GM19240 (cell line): ENCODE measurements around the gene LARP1B.
A peak's percentile ranks its signal among the peaks of the same experiment; 100 is the strongest.
"Not testable (repeated sequence)": the region's sequence is repeated elsewhere in the genome, so short reads cannot be mapped to it uniquely, and the experiment has no call there.

Experiments used
- DNase-seq: peaks from one replicate; pipeline ENCODE4 v3.0.0; 2011; ENCODE audit warnings: low spot score; ENCODE audit not compliant: insufficient read length

LARP1B gene

DNA sequence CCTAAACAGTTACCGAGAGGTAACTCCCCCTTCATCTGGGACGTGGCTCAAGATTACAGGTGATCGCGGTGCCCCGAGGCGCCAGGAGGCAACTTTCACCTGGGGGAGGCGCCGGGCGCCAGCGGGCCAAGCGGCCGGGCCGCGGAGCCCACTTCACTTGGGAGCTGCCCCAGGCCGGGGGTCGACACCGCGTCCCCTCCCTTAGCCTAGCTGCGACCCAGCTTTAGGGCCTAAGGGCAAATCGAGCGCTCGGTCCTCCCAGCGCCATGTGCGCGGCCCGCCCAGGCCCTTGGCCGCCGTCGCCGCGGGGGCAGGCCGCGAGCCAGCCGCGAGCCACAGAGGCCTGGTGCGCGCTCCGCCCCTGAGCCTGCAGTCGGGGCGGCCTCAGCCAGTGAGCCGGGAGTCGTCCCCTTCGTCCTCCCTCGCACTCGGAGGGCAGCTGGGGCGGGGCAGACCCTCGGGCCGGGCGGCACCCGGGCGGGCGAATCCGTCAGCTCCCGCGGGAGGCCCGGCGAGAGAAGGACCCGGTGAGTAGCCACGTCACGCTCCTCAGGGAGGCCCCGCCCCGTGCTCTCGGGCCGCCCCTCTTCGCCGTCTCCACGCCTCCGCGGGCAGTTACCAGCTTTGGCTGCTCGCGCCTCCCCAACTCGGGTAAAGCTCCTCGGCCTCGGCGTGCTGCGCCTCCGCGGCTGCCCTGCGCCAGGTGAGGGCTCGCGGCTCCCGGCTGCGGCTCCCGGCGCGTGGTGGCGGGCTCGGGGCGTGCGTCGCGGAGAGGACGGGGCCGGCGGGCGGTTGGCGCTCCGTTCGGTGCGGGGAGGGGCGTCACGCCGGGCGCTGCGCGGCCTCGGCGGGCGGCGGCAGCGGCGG is at the start of gene LARP1B:
Gene LARP1B, plus strand, starts transcription at position 614 of the 867 bp plus-strand sequence. CDS start 13,640 bp downstream, outside the sequence.
- DNase-seq: peak; percentile 92

DNA sequence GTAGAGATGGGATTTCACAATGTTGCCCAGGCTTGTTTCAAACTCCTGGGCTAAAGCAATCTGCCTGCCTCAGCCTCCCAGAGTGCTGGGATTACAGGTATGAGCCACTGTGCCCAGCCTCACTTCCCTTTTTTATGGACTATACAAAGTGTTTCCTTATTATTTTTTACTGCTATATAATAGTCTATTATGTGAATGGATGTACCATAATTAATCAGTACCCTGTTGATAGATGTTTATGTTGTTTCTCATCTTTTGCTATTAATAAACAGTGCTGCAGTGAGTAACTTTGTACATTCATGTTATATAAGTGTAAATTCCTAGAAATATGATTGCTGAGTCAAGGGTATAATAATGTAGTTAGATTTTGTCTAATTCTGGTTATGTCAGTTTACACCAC is 35.8 kb upstream of the LARP1B start:
- DNase-seq: no peak

DNA sequence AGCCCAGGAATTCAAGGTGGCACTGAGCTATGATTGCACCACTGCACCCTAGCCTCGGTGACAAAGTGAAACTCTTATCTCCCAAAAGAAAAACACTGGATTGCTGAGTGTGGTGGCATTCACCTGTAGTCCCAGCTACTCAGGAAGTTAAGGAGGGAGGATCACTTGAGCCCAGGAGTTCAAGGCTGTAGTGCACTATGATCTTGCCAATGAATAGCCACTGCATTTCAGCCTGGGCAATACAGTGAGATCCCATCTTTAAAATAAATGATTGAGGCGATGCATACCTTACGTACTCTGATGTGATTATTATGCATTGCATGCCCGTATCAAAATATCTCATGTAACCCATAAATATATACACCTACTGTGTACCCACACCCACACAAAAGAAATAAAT is 31.2 kb upstream of the LARP1B start:
- DNase-seq: no peak

DNA sequence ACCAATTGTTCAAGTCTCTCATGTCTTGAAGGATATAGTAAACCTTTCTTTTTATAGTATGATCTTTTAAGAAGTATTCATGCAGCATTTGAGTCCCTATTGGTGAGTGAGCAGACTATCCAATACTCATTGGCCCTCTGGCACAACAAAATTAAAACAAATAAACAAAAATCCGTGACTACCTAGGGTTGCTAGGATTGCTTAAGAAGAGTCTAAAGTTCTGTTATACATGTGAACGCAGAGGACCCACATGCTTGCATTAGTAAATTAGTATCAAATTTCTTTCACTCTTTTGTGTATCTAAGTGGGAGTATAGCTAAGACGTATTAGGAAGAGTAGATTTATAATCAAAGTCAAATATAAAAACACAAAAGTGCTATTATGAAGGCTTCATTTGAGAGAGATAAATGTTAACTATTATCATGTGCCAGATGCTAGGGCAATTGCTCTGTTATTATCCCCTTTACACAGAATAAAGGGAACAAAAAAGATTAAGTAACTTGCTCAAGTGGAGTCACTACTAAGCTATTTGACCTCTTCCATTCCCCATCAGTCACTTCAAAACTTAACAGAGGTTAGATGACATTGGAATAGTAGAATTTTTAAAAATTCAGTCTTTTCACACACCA is 29.2 kb upstream of the LARP1B start:
- no peak for DNase-seq

DNA sequence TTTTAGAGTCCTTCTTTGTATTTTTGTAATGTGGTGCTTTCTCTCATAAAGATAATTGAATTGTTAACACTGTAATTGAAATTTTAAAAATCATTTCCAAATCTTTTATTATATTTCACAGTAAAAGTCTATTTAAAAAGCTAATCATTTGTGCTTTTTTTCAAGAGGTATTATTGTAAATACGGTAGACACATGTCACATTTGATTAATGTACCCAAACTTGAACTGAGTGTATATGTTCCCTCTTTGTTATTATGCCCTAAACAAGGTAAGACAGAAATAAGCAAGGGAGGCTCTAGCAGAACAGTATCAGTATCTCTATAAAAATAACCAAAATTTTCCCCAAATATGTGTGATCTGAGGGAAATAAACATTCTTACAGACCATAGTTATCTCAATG is 21.5 kb upstream of the LARP1B start:
- no peak for DNase-seq

DNA sequence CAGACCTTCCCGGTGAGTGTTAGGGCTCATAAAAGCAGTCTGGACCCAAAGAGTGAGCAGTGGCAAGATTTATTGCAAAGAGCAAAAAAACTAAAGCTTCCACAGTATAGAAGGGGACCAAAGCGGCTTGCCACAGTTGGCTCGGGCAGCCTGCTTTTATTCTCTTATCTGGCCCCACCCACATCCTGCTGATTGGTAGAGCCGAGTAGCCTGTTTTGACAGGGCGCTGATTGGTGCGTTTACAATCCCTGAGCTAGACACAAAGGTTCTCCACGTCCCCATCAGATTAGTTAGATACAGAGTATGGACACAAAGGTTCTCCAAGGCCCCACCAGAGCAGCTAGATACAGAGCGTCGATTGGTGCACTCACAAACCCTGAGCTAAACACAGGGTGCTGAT is 14.1 kb upstream of the LARP1B start:
- DNase-seq: not testable (repeated sequence)

DNA sequence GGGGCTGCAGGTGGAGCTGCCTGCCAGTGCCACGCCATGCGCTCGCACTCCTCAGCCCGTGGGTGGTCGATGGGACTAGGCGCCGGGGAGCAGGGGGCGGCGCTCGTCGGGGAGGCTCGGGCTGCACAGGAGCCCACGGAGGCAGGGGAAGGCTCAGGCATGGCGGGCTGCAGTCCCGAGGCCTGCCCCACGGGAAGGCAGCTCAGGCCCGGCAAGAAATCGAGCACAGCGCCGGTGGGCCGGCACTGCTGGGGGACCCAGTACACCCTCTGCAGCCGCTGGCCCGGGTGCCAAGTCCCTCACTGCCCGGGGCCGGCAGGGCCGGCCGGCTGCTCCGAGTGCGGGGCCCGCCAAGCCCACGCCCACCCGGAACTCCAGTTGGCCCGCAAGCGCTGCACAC is 13.6 kb upstream of the LARP1B start:
- not testable (repeated sequence) for DNase-seq

DNA sequence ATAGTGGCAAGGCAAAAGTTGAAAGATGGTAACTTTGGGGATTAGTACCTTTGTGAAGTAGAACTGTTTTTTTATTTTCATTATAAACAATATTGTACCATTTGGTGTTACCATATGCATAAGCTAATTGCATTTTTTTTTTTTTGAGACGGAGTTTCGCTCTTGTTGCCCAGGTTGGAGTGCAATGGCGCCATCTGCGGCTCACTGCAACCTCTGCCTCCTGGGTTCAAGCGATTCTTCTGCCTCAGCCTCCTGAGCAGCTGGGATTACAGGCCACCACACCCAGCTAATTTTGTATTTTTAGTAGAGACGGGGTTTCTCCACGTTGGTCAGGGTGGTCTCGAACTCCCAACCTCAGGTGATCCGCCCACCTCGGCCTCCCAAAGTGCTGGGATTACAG is 9.9 kb upstream of the LARP1B start:
- DNase-seq: not testable (repeated sequence)

DNA sequence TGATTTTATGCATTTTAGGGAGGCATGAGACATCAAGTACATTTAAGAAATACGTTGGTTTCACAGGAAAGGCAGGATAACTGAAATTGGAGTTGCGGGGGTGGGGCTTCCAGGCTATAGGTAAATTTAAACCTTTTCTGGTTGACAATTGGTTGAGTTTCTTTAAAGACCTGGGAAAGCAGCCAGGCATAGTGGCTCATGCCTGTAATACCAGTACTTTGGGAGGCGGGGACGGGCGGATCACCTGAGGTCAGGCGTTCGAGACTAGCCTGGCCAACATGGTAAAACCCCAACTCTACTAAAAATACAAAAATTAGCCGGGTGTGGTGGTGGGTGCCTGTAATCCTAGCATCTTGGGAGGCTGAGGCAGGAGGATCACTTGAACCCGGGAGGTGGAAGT is 6.2 kb upstream of the LARP1B start:
- not testable (repeated sequence) for DNase-seq

DNA sequence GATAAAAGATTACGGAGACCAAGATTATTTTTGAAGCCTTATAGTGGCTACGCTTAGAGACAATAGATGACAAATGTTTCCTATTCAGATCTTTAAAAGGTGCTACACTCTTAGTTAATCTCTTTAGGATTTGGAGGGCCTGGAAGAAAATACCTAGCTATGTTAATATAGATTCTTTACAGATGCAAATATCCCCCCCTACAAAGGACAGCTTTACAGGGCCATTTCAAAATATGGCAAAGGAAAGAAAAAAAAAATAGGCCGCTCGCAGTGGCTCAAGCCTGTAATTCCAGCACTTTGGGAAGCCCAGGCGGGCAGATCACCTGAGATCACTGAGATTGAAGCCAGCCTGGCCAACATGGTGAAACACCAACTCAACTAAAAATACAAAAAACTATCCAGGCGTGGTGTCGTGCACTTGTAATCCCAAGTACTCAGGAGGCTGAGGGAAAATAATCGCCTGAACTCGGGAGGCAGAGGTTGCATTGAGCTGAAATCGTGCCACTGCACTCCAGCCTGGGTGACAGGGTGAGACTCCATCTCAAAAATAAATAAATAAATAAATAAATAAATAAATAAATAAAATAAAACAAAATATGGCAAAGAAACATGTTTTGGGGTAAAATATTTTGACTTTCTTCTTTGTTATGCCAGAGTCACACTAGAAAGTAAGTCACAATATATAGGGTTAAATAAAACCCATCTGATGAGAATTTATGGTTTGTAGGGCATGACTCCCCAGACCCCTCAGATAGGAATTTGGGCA is 5.5 kb upstream of the LARP1B start:
- not testable (repeated sequence) for DNase-seq

DNA sequence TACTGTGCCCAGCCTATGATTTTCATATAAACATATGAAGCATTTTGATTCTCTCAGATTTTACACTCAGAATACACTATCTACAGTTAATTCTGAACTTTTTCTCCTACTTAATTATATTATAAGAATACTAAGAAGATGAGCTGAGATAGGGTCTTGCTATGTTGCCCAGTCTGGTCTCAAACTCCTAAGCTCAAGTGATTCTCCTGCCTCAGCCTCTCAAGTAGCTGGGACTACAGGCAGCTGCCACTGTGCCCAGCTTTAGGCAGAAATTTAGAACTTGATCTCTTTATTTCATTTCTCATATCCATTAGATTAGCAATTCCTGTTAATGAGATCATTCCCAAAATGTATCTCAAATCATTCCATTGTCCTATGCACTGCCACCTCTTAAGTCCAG is 4.7 kb upstream of the LARP1B start:
- no peak for DNase-seq

DNA sequence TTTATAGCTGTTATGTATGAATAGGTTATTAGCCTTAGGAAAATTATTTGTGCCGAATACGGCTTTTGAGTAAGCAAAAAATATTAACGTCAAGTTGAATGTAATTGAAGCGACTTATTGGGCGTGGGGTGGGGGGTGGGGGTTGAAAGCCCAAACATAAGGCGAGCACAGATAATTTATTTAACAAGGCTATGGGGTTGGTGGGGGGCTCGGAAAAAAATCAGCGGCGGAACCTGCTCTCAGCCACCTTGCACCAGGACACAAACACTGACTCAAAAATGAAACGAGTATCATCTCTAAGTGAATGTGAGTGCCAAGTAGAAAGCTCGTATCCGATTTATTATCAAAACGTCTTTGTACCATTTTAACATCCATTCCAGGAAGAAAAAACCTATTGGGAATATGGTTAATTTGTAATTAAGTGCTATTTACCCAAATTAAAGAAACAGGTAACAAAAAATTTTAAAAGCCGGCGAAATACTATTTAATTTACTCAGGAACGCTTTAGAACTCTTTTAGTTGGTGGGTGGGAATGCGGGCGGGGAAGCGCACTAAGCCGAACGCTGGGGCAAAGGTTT is 902 bp upstream of the LARP1B start:
- DNase-seq: no peak

DNA sequence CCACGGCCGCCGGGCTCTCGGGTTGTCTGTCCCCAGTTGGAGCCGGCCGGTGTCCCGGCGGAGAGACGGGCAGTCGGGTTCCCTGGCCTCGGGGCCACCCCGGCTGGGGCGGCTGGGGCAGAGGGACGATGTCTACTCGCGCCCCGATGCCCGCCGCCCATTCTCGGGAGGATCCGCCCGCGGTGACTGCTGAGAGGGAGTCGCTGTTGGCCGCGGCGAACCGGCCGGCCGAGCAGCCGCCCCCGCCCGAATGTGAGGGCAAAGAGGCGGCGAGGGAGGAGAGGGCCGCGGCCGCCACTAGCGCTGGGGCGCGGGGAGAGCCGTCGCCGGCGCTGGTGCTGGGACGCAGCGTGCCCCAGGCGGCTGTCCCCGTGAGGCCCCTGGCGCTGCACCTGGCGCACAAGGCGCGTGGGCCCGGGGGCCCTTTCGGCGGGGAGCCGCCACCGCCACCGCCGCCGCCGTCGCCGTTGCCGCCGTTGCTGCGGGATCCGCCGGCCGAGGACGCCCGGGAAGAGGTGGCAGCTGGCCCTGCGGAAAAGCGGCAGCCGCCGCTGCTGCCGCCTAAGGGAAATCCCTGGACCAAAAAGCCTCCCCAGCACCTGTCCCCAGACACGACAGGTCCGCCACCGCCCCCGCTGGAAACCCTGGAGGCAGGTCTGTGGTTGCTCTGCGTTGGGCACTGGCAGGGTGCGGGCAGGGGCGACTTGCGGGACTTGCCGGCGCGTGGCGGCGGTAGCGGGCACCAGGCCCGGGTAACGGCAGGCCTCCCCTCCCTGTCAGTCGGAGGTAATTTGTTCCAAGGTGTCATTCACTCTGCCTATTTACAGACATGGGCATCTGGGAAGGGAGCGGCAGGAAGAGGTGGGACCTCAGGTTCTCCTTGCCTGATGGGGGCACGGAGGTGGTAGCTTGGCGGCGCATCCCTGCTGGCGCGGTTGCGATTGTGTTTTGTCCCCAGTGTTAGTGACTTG is 739 bp downstream of the LARP1B start:
- peak; percentile 31 for DNase-seq

DNA sequence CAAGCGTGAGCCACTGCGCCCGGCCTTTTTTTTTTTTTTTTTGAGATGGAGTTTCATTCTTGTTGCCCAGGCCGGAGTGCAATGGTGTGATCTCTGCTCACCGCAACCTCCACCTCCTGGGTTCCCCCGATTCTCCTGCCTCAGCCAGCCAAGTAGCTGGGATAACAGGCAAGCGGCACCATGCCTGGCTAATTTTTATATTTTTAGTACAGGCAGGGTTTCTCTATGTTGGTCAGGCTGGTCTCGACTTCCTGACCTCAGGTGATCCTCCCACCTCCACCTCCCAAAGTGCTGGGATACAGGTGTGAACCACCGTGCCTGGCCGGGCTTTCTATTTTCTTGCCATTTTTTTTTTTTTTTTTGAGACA is 5.3 kb downstream of the LARP1B start:
- not testable (repeated sequence) for DNase-seq

DNA sequence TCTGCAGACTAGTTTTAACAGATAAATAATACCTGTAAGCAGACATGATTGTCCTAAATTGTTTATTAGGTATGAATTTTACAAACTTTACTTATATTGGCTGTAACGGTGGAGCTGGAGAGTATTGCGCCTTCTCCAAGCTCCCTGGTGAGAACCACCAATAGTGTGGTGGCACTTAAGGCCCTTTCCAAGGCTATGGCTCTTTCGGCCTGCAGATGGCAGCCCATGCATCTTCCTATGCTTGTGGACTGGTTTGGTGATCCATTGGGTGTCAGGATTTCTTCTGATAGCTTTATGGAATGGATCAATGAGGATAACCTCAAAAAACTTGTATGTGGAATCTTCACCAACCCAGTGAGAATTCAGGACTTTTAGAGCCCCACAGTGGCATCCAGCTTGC is 7.8 kb downstream of the LARP1B start:
- DNase-seq: no peak

DNA sequence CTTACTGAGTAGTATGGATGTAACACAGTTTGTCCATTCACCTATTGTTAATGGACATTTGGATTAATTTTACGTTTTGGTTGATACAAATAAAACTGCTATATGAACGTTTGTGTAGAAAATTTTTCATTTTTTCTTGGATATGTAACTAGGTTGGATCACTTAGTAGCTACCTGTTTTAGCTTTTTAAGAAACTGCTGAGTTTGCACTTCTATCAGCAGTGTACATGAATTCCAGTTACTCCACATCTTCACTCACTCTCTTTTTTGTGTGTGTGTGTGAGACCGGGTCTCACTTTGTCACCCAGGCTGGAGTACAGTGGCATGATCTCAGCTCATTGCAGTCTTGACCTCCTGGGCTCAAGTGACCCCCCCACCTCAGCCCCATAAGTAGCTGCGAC is 15.4 kb downstream of the LARP1B start:
- DNase-seq: no peak

DNA sequence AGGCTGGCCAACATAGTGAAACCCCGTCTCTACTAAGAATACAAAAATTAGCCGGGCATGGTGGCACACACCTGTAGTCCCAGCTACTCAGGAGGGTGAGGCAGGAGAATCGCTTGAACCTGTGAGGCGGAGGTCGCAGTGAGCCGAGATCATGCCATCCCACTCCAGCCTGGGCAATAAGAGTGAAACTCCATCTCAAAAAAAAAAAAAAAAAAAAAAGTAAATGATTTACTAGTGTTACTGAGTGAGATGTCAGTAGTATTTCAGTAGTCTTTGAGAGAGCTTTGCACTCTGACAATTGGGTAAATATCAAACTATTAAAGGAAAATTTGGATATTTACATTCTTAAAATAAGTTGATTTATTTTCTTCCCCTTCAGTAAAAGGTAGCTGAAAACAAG is 34.2 kb downstream of the LARP1B start:
- not testable (repeated sequence) for DNase-seq

DNA sequence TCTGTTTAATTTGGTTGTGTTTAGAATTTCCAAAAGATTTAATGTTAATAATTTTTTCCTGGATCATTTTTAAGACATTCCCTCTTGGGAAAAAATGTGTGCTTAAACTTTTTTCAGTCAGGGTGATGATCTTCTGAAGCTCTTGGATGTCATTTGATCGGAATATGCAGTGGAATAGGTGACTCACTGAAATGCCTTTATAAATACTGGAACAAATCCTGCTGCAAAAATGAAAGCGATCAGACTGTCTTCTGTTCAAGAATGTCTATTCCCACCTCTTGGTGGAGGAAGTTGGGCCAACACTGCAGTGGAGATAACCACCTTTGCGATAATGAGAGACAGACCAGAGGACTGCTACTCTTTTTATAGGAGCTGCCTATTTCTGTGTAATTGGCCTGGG is 46.7 kb downstream of the LARP1B start:
- DNase-seq: no peak

DNA sequence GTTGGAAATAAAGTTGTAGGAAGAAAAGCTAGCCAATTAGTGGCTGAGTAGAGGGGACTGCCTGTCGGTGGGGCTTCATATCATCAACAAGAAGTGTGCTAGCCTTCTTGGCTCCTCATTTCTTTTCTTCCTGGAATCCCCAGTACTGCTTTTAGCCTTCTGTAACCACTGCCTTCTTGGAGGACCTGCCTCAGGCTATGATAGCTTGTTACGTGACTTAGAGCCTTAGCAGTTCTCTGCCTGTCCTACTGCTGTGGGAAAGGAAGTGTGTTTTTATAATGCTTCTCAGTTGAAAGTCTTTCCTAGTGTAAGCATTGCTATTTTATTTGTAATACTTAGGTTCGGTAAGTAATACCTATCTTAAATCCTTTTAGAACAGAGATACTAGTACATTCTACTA is 61.9 kb downstream of the LARP1B start:
- DNase-seq: no peak

DNA sequence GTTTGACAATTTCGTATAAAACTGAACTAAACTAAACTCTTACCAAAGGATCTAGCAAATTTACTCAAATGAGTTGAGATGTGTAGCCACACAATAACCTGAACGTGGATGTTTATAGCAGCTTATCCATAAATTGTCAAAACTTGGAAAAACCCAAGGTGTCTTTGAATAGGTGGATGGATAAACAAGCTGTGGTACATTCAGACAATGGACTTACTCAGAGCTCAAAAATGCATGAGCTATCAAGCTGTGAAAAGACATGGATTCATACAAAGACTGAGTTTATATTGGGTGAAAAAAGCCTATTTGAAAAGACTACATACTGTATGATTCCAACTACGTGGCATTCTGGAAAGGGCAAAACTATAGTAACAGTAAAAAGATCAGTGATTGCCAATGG is 69.5 kb downstream of the LARP1B start:
- no peak for DNase-seq

DNA sequence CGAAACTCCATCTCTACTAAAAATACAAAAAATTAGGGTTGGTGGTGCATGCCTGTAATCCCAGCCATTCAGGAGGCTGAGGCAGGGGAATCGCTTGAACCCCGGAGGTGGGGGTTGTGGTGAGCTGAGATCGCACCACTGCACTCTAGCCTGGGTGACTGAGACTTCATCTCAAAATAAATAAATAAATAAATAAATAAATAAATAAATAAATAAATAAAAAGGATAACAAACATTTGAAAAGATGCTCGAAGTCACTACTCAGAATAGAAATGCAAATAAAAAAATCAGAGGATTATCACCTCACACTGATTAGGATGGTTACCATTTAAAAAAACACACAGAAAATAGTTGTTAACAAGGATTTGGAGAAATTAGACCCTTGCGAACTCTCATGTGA is 73.8 kb downstream of the LARP1B start:
- no peak for DNase-seq
